SU-DHL-6 (cell line): Measurements from ENCODE around the gene TOR3A.

Experiments
- H2AFZ ChIP-seq: fragments of 200-600 bp; sonication (generic); 2 replicates; pipeline ENCODE4 v1.6.1; 2014; ENCODE audit warnings: low read depth, mild to moderate bottlenecking, moderate library complexity, mixed read lengths, antibody characterized with exemption, low read length; ENCODE audit not compliant: severe bottlenecking
- H3F3A ChIP-seq: fragments of 200-600 bp; shearing (Covaris generic); 2 replicates; pipeline ENCODE4 v1.6.0; 2016; ENCODE audit warnings: antibody characterized with exemption, mild to moderate bottlenecking; ENCODE audit not compliant: insufficient read depth
- H3K27ac ChIP-seq: fragments of 200-600 bp; sonication (generic); 2 replicates; pipeline ENCODE4 v1.5.1; 2016; ENCODE audit warnings: low read depth, mild to moderate bottlenecking, low read length, moderate library complexity, mixed read lengths
- H3K27me3 ChIP-seq: fragments of 200-600 bp; sonication (generic), shearing (Covaris generic); 2 replicates; pipeline ENCODE4 v1.6.0; 2014; ENCODE audit warnings: mild to moderate bottlenecking, low read length
- H3K36me3 ChIP-seq: fragments of 200-600 bp; sonication (generic); 2 replicates; pipeline ENCODE4 v1.6.1; 2014; ENCODE audit warnings: mild to moderate bottlenecking, low read length, mixed read lengths
- H3K4me2 ChIP-seq: fragments of 300-600, 200-600 bp; shearing (Covaris generic), sonication (generic); 2 replicates; pipeline ENCODE4 v1.6.0; 2014; ENCODE audit warnings: low read length, low read depth, mild to moderate bottlenecking; ENCODE audit not compliant: poor library complexity, severe bottlenecking
- H3K4me3 ChIP-seq: fragments of 200-600 bp; sonication (generic); 2 replicates; pipeline ENCODE4 v1.5.1; 2014; ENCODE audit warnings: antibody characterized with exemption, low read length, mild to moderate bottlenecking, mixed read lengths; ENCODE audit not compliant: insufficient read depth, poor library complexity, severe bottlenecking
- H3K79me2 ChIP-seq: fragments of 200-600 bp; sonication (generic); 2 replicates; pipeline ENCODE4 v1.6.1; 2014; ENCODE audit warnings: mild to moderate bottlenecking, low read length, moderate library complexity; ENCODE audit not compliant: insufficient read depth
- H3K9ac ChIP-seq: fragments of 200-600 bp; sonication (generic); 2 replicates; pipeline ENCODE4 v1.7.0; 2014; ENCODE audit warnings: mild to moderate bottlenecking, low read length
- H3K9me2 ChIP-seq: fragments of 200-600 bp; sonication (generic); replicated peaks from 2 replicates; pipeline ENCODE4 v1.6.1; 2014; ENCODE audit warnings: low read length; ENCODE audit not compliant: insufficient read depth
- H3K9me3 ChIP-seq: fragments of 200-600 bp; sonication (generic); 2 replicates; pipeline ENCODE4 v1.6.1; 2014; ENCODE audit warnings: low read length, mixed read lengths; ENCODE audit not compliant: insufficient read depth
- H4K20me1 ChIP-seq: fragments of 200-600 bp; sonication (generic); 2 replicates; pipeline ENCODE4 v1.6.1; 2014; ENCODE audit warnings: low read depth, mild to moderate bottlenecking, antibody characterized with exemption, low read length, moderate library complexity, mixed read lengths
- CTCF ChIP-seq: fragments of 200-600 bp; sonication (generic); IDR thresholded peaks from one replicate; pipeline ENCODE4 v1.5.1; 2017; ENCODE audit warnings: antibody characterized with exemption, mild to moderate bottlenecking, low read length, moderate library complexity; ENCODE audit not compliant: insufficient read depth, poor library complexity, severe bottlenecking
- EZH2phosphoT487 ChIP-seq: fragments of 200-600 bp; sonication (generic), shearing (Covaris generic); conservative IDR thresholded peaks from 2 replicates; pipeline ENCODE4 v1.6.1; 2018; ENCODE audit warnings: mild to moderate bottlenecking, antibody characterized with exemption, low read length, moderate library complexity, mixed read lengths

Gene TOR3A

GRCh38 chr1:179087665-179088064, 5.8 kb downstream of the TOR3A start:
- Histone ChIP-seq H3K79me2 (peaks cover 44% of the 10 kb centered on the region), H3F3A (peaks cover 8% of the 10 kb centered on the region), H3K4me2 (no peak overlapping the region), H3K9me3 (no peaks in the 10 kb centered on the region), H3K9me2 (no peaks in the 10 kb centered on the region), H2AFZ (no peak overlapping the region), H4K20me1 (no peaks in the 10 kb centered on the region), H3K27me3 (no peaks in the 10 kb centered on the region), H3K9ac (no peak overlapping the region), H3K4me3 (no peak overlapping the region), H3K36me3 (no peaks in the 10 kb centered on the region), H3K27ac (no peak overlapping the region)
- TF ChIP-seq CTCF (no peak), EZH2phosphoT487 (no peak)

GRCh38 chr1:179089827-179090482, 8.1 kb downstream of the TOR3A start:
- no peaks in the 10 kb centered on the region for H3K36me3 ChIP-seq
- no peaks in the 10 kb centered on the region for H3K9me3 ChIP-seq
- H3K4me3 ChIP-seq: no peak overlapping the region
- H3K9me2 ChIP-seq: no peaks in the 10 kb centered on the region
- no peaks in the 10 kb centered on the region; the same call in 1 of the 2 replicates for H3F3A ChIP-seq
- no peaks in the 10 kb centered on the region for H3K27me3 ChIP-seq
- H3K4me2 ChIP-seq: no peak overlapping the region
- peaks cover 23% of the 10 kb centered on the region; the same call in 1 of the 2 replicates for H3K79me2 ChIP-seq
- no peaks in the 10 kb centered on the region for H4K20me1 ChIP-seq
- no peak overlapping the region for H3K27ac ChIP-seq
- no peak for TF ChIP-seq CTCF
- TF ChIP-seq EZH2phosphoT487: no peak
- no peak overlapping the region for H2AFZ ChIP-seq
- H3K9ac ChIP-seq: no peak overlapping the region

GRCh38 chr1:179090522-179090921, 8.7 kb downstream of the TOR3A start:
- Histone ChIP-seq H3K4me3 (no peak overlapping the region), H3K9ac (no peak overlapping the region), H4K20me1 (no peaks in the 10 kb centered on the region), H3F3A (no peaks in the 10 kb centered on the region; the same call in 1 of the 2 replicates), H3K27ac (no peak overlapping the region), H3K9me2 (no peaks in the 10 kb centered on the region), H2AFZ (no peak overlapping the region), H3K79me2 (peaks cover 23% of the 10 kb centered on the region; the same call in 1 of the 2 replicates), H3K9me3 (no peaks in the 10 kb centered on the region), H3K4me2 (no peak overlapping the region), H3K27me3 (no peaks in the 10 kb centered on the region), H3K36me3 (no peaks in the 10 kb centered on the region)
- TF ChIP-seq EZH2phosphoT487 (no peak), CTCF (no peak)
